HL-60 (cell line): ENCODE data around the gene WDFY2.

ENCODE experiments used
- CTCF ChIP-seq: IDR thresholded peaks from one replicate; pipeline ENCODE4 v1.5.1; 2011; ENCODE audit warnings: low read length, control low read depth, inconsistent platforms; ENCODE audit not compliant: insufficient read depth
- POLR2AphosphoS5 ChIP-seq: IDR thresholded peaks from 2 replicates; pipeline ENCODE4 v1.6.1; 2012; ENCODE audit warnings: low read depth
- REST ChIP-seq: IDR thresholded peaks from 2 replicates; pipeline ENCODE4 v1.6.1; 2012; ENCODE audit warnings: low read depth; ENCODE audit not compliant: insufficient replicate concordance
- SPI1 ChIP-seq: IDR thresholded peaks from 2 replicates; pipeline ENCODE4 v1.6.1; 2012; ENCODE audit warnings: low read depth, mild to moderate bottlenecking, borderline replicate concordance

DNA sequence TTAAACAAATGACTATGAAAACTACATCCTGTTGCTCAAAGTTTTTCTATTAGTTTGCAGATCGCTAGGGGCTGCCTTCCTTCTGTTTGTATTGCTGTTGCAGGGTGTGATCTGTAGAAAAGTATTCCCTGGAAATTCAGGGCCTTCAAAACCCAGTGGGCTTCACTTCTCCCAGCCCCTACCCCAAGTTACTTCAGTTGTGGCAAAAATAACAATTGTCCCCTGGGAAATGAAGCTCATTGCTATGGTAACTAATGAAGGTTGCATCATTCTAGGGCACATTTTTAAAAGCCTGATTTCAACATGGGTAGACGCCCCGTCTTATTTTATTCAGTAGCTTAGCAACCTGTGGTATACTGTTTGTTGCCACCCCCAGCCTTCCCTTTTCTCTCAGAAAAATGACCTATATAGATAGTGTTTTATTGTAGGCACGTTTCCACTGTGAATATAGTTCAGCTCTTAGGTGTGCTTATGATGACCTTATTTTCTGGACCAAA lies 60.9 kb downstream of the WDFY2 start:
- no peak for TF ChIP-seq CTCF
- TF ChIP-seq SPI1 = peak; percentile 57; the same call in 1 of the 2 replicates
- no peak for TF ChIP-seq POLR2AphosphoS5
- TF ChIP-seq REST = peak; percentile 29
